Nasal cavity respiratory epithelium epithelial cell of viscerocranial mucosa (primary cell): Measurements from ENCODE around the gene MEGF11. TPM values are rescaled to one million over a fixed set of nuclear protein-coding genes. Genes with fewer than 3 reads are reported as not detected.

Experiments used
- total RNA-seq: library from RNA; depleted of rRNA; stranded (reverse); fragments of >200 nt; gene quantifications from 2 replicates; pipeline ENCODE4 v1.2.3, GENCODE V29; 2014

Gene MEGF11
- total RNA-seq, result not detected in 2 replicates

DNA sequence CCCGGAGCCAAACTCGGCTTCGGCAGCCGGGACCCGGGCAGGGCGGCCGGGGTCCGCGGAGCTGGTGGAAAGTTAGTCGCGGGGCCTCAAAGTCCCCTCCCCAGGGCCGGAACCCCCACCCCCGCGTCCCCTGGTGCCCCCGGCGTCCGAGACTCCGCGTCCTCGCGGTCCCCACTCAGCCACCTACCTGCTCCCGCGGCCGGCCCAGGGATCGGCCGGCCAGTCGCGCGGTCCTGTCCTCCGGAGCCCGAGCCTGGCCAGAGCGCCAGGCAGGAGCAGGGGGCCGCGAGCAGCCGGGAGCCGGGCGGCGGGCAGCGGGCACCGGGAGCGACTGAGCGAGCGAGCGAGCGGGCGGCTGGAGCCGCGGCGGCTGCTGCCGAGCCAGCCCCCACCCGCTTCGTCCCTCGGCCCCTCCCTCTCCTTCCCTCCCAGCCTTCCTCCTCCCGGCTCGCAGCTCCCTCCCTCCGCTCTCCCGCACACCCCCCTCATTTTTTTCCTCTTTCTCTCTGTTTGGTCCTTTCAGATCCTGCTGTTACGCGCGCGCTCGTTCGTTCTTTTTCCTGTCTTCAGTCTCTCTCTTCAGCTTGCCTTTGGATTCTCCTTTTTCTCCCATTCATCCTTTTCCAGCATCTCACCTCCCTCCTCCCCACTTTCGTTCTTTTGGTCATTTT lies at the start of gene MEGF11:
TSS of gene MEGF11 (minus strand) at position 333 of the 671 bp plus-strand sequence. CDS start 125,347 bp downstream, outside the sequence.

DNA sequence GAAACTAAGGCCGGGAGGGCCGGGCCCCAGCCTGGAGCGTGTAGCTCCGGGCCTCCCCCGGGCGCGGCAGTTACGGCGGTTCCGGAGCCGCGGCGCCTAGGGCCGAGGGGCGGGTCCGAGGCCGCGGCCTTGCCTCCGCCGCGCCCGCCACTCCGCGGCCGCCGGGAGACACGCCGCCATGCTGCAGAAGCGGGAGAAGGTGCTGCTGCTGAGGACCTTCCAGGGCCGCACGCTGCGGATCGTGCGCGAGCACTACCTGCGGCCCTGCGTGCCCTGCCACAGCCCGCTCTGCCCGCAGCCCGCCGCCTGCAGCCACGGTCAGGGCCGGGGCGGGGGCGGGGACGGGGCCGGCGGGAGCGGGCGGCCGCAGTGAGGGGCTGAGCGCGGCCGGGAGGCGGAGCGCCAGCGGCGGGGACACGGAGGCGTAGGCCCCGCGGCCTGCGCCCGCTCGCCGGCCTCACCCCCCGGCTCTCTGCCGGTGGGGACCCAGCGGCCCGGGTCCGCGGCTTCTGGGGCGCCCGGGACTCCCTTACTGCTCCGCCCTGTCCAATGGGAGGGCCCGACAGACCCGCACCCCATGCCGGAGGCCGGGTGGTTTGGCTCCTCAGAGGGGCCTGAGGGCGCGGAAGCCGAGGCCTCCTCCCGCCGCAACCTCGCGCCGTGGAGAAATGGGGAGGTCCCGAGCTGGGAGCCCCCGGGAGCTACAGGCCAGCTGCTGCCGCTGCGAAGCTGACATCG lies 40.0 kb upstream of the MEGF11 start, which contains the start of gene DIS3L:
TSS of gene DIS3L (plus strand) at position 150 of the 738 bp plus-strand sequence. CDS start at position 179, 29 bp downstream.

DNA sequence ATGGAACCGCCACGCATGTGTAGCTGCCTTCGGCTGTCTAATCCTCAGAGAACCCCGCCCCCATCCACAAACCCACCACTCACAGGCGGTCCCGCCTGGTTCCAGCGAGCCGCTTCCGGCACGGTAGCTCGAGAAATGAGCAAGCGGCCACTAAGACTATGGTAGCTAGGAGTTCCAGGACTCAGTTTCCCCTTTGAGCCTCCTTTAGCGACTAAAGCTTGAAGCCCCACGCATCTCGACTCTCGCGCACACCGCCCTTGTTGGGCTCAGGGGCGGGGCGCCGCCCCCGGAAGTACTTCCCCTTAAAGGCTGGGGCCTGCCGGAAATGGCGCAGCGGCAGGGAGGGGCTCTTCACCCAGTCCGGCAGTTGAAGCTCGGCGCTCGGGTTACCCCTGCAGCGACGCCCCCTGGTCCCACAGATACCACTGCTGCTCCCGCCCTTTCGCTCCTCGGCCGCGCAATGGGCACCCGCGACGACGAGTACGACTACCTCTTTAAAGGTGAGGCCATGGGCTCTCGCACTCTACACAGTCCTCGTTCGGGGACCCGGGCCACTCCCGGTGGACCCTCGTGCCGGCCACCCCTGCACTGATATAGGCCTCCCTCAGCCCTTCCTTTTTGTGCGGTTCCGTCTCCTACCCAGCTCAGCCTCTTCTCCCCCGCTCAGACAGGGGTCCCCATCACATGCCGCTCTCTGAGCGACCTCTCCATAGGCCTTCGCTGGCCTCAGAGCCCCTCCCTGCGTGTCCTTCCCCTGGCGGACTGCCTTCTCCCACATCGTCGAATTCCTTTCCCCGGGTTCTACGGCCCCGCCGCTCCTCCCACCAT lies 384.2 kb downstream of the MEGF11 start, which contains the start of gene RAB11A:
TSS of gene RAB11A (plus strand) at position 366 of the 828 bp plus-strand sequence. CDS start at position 461, 95 bp downstream.

Other genes with a start within 250 kb of the MEGF11 start
- 18.4 and 19.1 TPM in 2 replicates for gene DIS3L, start 39.8 kb upstream of the MEGF11 start, total RNA-seq
- gene TIPIN, start 102.9 kb upstream of the MEGF11 start, total RNA-seq, result 15.6 and 16.7 TPM in 2 replicates
- gene MAP2K1, start 133.2 kb upstream of the MEGF11 start, total RNA-seq, result 45.8 and 68.0 TPM in 2 replicates
- 35.7 and 62.5 TPM in 2 replicates for gene SNAPC5, start 244.0 kb upstream of the MEGF11 start, total RNA-seq